ENCODE results near the gene NEU1. TPM values are rescaled to one million over a fixed set of nuclear protein-coding genes. Genes with fewer than 3 reads are reported as not detected.
"Not testable (repeated sequence)": the region's sequence is repeated elsewhere in the genome, so short reads cannot be mapped to it uniquely, and the experiment has no call there.

NEU1 gene
- polyA plus RNA-seq, 1 donor = 17.7 TPM

GRCh38 chr6:31871046-31871659 lies 8.5 kb upstream of the NEU1 start:
- DNase-seq = no peak

- no peak for DNase-seq
Observed at GRCh38 chr6:31870385-31870921, 7.8 kb upstream of the NEU1 start.

- DNase-seq = no peak
Observed at GRCh38 chr6:31869343-31869742, 6.7 kb upstream of the NEU1 start.

GRCh38 chr6:31868658-31868971 lies 6.0 kb upstream of the NEU1 start:
- DNase-seq = not testable (repeated sequence)

GRCh38 chr6:31865205-31866118 lies 2.8 kb upstream of the NEU1 start:
- DNase-seq = no peak

- no peak for DNase-seq
Observed at GRCh38 chr6:31864818-31865204, 2.2 kb upstream of the NEU1 start.

GRCh38 chr6:31864123-31864562 lies 1.5 kb upstream of the NEU1 start:
- not testable (repeated sequence) for DNase-seq

GRCh38 chr6:31861919-31862343 lies 690 bp downstream of the NEU1 start:
- DNase-seq = no peak

GRCh38 chr6:31861150-31861549 lies 1.5 kb downstream of the NEU1 start:
- no peak for DNase-seq

- no peak for DNase-seq
Observed at GRCh38 chr6:31860349-31860748, 2.3 kb downstream of the NEU1 start.

- DNase-seq = no peak
Observed at GRCh38 chr6:31859923-31860322, 2.7 kb downstream of the NEU1 start.

GRCh38 chr6:31858707-31859106 lies 3.9 kb downstream of the NEU1 start:
- DNase-seq = no peak

GRCh38 chr6:31857774-31858173 lies 4.8 kb downstream of the NEU1 start:
- not testable (repeated sequence) for DNase-seq

- not testable (repeated sequence) for DNase-seq
Observed at GRCh38 chr6:31851980-31852718, 10.5 kb downstream of the NEU1 start.

- DNase-seq = no peak
Observed at GRCh38 chr6:31851485-31851832, 11.2 kb downstream of the NEU1 start.

GRCh38 chr6:31850765-31851484 lies 11.7 kb downstream of the NEU1 start:
- no peak for DNase-seq

GRCh38 chr6:31847276-31847978 lies 15.2 kb downstream of the NEU1 start:
- DNase-seq = no peak

- DNase-seq = no peak
Observed at GRCh38 chr6:31844507-31844906, 18.1 kb downstream of the NEU1 start.

- DNase-seq = no peak
Observed at GRCh38 chr6:31842053-31842452, 20.6 kb downstream of the NEU1 start.

GRCh38 chr6:31839779-31840126 lies 22.9 kb downstream of the NEU1 start:
- DNase-seq = not testable (repeated sequence)

GRCh38 chr6:31838968-31839367 lies 23.7 kb downstream of the NEU1 start:
- DNase-seq = no peak

- not testable (repeated sequence) for DNase-seq
Observed at GRCh38 chr6:31838114-31838553, 24.5 kb downstream of the NEU1 start.

Data from hindlimb muscle (tissue), 1 donor.